Rectal smooth muscle tissue (tissue), 1 donor: ENCODE data around the gene APOL4.
"Not testable (repeated sequence)": the region's sequence is repeated elsewhere in the genome, so short reads cannot be mapped to it uniquely, and the experiment has no call there.

ENCODE experiments used
- H3K27ac ChIP-seq: one replicate; pipeline ENCODE4 v1.7.0; 2013; ENCODE audit warnings: low read depth, low read length, inconsistent platforms
- H3K27me3 ChIP-seq: one replicate; pipeline ENCODE4 v1.7.0; 2013; ENCODE audit warnings: low read length; ENCODE audit not compliant: control insufficient read depth, insufficient read depth
- H3K36me3 ChIP-seq: one replicate; pipeline ENCODE4 v1.7.0; 2013; ENCODE audit warnings: low read length; ENCODE audit not compliant: control insufficient read depth, insufficient read depth
- H3K4me1 ChIP-seq: one replicate; pipeline ENCODE4 v1.7.0; 2013; ENCODE audit warnings: low read length; ENCODE audit not compliant: control insufficient read depth, insufficient read depth
- H3K4me3 ChIP-seq: one replicate; pipeline ENCODE4 v1.7.0; 2013; ENCODE audit warnings: low read length
- H3K9ac ChIP-seq: one replicate; pipeline ENCODE4 v1.7.0; 2013; ENCODE audit warnings: low read length

Gene APOL4

DNA sequence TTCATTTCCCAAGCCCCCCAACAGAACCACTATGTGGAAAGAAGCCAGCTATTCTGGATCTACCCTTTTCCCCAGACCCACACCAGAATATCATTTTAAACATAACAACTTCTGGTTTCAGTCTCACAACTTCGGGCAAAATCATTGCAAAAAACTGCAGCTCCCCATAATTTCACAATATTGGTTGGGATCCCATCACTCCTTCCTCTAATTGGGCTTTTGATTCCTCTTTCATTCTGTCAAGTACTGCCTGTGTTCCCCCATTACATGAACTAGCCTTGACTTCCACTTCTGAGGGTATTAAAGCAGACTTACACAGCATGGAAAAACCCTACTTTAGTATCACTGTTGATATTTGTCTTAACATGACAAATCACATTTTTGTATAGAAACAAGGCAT lies 37.0 kb downstream of the APOL4 start:
- no peaks in the 10 kb centered on the region for H3K36me3 ChIP-seq
- no peak overlapping the region for H3K9ac ChIP-seq
- peaks cover 5% of the 10 kb centered on the region for H3K4me1 ChIP-seq
- H3K27me3 ChIP-seq, result no peaks in the 10 kb centered on the region
- no peak overlapping the region for H3K4me3 ChIP-seq
- no peak overlapping the region for H3K27ac ChIP-seq

DNA sequence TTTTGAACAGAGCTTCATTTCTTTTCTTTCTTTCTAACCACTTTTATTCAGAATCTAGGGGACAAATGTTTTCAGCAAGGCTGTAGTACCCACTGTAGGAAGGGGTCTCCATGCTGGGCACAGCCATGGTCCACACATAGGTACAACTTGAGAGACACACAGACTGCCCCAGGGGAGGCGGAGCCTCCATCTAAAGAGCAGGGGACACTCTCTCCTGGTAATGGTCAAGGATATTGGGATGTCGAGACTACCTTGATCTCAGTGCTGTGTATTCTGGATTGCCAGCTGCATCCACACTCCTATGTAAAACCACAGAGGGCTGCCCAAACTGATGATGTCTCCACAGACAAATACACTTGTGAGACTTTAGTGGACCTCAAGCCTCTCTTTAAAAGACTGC lies 38.1 kb downstream of the APOL4 start:
- Histone ChIP-seq H3K9ac (no peak overlapping the region), H3K36me3 (no peaks in the 10 kb centered on the region), H3K27ac (no peak overlapping the region), H3K27me3 (no peaks in the 10 kb centered on the region), H3K4me3 (no peak overlapping the region), H3K4me1 (peaks cover 5% of the 10 kb centered on the region)

DNA sequence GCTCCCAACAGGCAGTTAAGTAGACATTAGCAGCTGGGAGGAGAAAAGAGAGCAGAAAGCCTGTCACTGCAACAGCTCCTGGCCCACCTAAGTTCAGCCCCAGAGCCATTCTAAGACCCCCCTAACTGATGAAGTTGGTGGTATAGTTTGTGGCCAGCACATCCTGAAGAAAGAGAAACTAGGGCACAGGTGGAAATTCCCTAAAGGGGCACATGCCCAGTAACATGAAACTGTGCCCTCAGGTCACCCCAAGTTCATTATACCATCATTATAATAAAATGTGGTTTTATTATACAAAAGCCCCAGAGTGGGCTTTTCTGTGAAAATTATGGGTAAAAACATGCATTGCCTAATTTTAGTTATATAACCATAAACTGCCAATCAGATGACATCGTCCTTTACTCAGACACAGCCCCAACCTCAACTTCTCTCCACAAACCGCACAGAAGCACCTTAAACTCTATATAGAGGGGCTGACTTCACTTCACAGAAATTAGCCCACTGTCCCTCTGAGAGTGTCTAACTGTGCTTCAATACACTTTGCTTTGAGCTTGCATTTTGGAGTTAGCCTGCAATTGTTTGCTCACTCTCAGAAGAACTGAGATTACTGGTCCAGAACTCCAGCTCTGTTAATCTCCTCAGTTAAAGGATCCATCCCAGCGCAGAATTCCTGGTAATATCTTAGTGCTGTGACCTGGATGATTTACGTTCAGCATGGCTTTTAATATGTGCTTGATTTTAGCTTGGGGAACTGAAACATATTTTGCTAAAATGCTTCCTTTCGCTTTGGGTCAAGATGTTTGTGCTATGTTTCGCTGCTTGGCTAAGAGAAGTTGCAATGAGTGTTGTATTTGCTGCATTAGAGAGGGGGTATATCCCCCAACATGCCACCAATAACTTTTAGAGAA lies 39.2 kb downstream of the APOL4 start:
- no peak overlapping the region for H3K9ac ChIP-seq
- no peaks in the 10 kb centered on the region for H3K27me3 ChIP-seq
- no peak overlapping the region for H3K4me3 ChIP-seq
- H3K4me1 ChIP-seq, result peaks cover 7% of the 10 kb centered on the region
- H3K36me3 ChIP-seq, result no peaks in the 10 kb centered on the region
- no peak overlapping the region for H3K27ac ChIP-seq

DNA sequence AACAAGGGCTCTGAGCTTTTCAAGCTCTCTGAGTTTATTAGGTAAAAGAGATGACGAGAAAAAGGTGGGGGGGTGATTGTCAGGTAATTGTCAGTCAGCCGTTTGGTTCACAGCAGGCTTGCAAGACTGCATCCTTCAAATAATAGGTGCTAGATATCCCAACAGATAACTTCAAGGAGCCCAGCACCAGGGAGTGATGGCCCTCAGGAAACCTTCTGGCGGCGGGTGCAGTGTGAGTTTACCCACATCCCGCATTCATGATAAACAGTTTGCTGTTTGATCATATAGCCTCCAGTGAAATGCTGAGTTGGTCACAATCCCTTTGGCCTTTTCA lies 39.8 kb downstream of the APOL4 start:
- not testable (repeated sequence) for H3K27ac ChIP-seq, H3K36me3 ChIP-seq, H3K27me3 ChIP-seq, H3K9ac ChIP-seq, H3K4me3 ChIP-seq, H3K4me1 ChIP-seq

DNA sequence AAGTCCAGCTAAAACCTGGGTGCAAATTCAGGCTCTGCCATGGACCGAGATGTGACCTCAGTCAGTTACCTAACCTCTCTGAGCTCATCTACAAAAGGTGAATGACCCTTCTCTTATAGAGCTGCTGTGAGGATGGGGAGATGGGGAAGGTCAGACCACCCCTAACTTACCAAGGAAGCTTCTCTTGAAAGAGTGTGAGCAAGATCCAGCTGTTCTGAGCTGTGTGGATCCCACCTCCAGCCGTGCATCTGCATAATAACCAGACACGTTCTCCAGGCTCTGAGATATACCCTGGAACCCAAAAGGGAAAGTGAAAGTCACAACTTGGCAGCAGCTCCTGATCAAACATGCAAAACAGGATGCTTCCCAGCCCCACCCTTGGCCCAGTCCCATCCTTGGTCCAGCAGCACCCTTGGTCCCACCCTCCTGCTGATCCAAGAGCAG lies 41.1 kb downstream of the APOL4 start, which contains the start of gene APOL3:
APOL3 (minus strand) TSS at position 257 of the 444 bp plus-strand sequence. CDS start 11,700 bp downstream, outside the sequence.
- peaks cover 16% of the 10 kb centered on the region for H3K4me1 ChIP-seq
- no peaks in the 10 kb centered on the region for H3K36me3 ChIP-seq
- H3K27ac ChIP-seq, result peak within 1 kb of the TSS; percentile 65
- peak within 1 kb of the TSS; percentile 69 for H3K4me3 ChIP-seq
- no peaks in the 10 kb centered on the region for H3K27me3 ChIP-seq
- H3K9ac ChIP-seq, result peak within 1 kb of the TSS; percentile 49

DNA sequence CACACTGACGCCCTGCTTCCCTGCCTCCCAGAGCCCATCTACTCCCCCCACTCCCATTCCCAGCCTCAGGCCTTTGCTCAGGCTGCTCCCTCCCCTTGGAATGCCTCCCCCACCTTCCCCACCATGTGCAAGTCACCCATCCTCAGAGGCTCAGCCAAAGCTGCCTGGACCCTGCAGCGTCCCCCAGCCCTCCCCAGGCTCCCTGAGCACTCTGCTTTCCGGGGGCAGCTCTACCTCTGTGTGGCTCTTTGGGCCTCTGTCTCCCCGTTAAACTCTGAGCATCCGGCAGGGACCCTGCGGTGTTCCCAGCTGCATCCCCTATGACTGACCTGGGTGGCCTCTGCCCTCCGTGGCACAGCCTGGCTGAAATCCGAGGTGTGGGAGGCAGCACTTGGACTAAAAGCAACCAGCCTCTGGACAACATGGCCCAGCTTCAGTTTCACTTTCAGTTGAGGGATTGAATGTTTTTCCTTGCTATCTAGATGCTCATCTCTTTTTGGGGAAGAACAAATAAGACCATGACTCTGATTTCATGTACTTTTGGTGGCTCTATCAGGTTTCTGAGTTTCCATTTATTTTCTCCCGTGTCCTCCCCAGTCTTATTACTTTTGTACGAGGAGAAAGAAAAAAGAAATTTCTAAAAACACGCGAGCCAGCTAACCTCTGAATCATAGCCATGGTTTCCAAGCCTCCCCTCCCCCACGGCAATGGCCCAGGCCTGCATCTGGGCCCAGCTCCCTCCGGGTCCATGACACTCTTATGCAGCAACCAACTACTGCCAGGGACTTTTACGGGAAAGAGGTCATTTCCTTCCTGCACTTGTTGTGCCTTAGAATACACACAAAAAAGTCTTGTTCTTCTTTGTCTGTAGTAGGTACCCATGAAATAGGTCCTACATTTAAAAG lies 44.8 kb downstream of the APOL4 start:
- Histone ChIP-seq H3K4me3 (peak overlapping the region; percentile 64), H3K27ac (peak overlapping the region; percentile 93), H3K36me3 (no peaks in the 10 kb centered on the region), H3K27me3 (no peaks in the 10 kb centered on the region), H3K4me1 (peaks cover 22% of the 10 kb centered on the region), H3K9ac (peak overlapping the region; percentile 50)

DNA sequence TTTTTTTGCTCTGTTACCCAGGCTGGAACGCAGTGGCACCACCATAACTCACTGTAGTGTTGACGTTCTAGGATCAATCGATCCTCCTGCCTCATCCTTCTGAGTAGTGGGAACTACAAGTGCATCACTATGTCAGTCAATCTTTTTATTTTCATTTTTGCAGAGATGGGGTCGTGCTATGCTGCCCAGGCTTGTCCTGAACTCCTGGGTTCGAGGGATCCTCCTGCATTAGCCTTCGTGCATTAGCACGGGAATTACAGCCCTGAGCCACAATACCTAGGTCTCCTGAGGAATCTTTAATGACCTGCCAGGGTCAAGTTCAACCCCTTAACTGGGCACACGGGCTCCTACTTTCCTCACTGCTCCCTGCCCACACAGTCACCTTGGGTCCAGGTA lies 45.5 kb downstream of the APOL4 start:
- H3K4me1 ChIP-seq, result peaks cover 22% of the 10 kb centered on the region
- H3K4me3 ChIP-seq, result peak overlapping the region; percentile 64
- peak overlapping the region; percentile 50 for H3K9ac ChIP-seq

DNA sequence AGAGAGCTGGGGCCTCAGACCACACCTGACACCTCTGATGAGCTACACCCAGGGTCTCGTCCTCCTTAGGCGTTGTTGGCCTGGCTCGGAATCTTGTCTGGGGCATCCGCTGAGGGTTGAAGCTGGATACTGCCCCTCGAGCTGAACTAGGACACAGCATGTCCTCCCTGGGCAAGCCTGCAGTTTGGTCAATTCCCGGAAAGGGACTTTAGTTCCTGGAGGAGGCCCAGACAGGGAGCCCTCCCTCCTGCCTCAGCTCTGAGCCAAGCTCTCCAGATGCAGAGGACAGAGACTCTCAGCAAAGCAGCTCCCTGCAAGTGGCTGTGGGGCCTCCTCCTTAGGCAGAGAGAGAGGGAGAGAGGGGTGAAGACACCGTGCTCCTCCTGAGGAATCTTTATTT lies 45.9 kb downstream of the APOL4 start:
- H3K27me3 ChIP-seq, result no peaks in the 10 kb centered on the region
- peak overlapping the region; percentile 93 for H3K27ac ChIP-seq
- no peak overlapping the region for H3K9ac ChIP-seq
- no peaks in the 10 kb centered on the region for H3K36me3 ChIP-seq
- peaks cover 22% of the 10 kb centered on the region for H3K4me1 ChIP-seq
- H3K4me3 ChIP-seq, result peak overlapping the region; percentile 64

More for the DNA sequence above, 45.5 kb downstream of the APOL4 start:
- H3K27ac ChIP-seq, result peak overlapping the region; percentile 93
- no peaks in the 10 kb centered on the region for H3K27me3 ChIP-seq
- no peaks in the 10 kb centered on the region for H3K36me3 ChIP-seq

DNA sequence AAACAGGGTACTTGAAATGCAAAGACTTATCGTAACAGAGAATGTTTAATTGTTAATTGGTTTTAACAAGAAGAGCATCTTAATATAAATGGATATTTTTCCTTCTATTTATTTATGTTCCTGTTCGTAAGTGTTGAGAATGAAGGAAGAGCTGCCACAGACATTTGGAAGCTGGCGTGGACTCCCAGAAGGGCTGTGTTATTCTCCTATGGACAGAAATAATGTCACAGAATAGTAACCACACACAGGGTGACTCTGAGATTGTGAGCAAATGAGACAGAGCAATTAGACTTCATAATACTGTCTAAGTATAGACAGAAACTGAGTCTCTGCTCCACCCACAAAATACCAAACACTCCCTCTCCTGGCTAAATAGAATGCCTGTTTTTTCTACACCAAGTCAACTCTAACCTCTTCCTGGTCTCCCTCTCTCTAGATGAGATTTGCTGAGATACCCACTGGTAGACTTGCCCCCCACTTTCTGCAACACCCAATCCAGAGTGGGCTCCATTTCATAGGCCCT lies 47.1 kb downstream of the APOL4 start:
- H3K27ac ChIP-seq, result peak overlapping the region; percentile 93
- H3K9ac ChIP-seq, result no peak overlapping the region

DNA sequence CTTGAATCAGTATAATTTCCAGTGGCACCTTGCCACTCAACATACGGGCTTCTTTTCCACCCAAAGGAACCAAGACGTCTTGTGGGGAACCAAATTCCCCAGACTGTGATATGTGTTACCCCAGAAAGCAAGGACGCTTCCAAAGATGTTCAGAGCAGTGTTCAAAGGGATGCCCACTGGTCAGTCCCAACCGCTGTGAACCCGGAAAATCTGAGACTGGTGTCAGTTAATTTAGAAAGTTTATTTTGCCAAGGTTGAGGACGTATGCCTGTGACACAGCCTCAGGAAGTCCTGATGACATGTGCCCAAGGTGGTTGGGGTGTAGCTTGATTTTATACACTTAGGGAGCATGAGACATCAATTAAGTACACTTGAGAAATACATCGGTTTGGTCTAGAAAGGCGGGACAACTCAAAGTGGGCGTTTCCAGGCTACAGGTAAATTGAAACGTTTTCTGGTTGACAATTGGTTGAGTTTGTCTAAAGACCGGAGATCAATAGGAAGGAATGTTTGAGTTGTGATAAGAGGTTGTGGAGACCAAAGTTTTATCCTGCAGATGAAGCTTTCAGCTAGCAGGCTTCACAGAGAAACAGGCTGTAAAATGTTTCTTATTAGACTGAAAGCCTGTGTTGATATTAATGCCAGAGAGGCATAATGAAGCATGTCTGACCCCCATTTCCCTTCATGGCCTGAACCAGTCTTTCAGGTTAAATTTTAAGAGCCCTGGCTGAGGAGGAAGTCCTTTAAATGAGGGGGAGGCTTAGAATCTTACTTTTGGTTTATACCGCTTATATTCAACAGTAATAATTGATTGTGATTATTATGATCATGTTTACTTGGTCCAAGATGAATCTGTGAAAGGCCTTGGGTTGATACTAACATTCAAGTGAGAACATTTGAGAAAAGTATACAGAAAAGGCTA lies 47.8 kb downstream of the APOL4 start:
- Histone ChIP-seq H3K4me3 (no peak overlapping the region), H3K27me3 (no peaks in the 10 kb centered on the region), H3K27ac (no peak overlapping the region), H3K36me3 (no peaks in the 10 kb centered on the region), H3K9ac (no peak overlapping the region), H3K4me1 (peaks cover 17% of the 10 kb centered on the region)

More for the DNA sequence above, 47.1 kb downstream of the APOL4 start:
- Histone ChIP-seq H3K4me3 (no peak overlapping the region), H3K4me1 (peaks cover 17% of the 10 kb centered on the region), H3K36me3 (no peaks in the 10 kb centered on the region), H3K27me3 (no peaks in the 10 kb centered on the region)

DNA sequence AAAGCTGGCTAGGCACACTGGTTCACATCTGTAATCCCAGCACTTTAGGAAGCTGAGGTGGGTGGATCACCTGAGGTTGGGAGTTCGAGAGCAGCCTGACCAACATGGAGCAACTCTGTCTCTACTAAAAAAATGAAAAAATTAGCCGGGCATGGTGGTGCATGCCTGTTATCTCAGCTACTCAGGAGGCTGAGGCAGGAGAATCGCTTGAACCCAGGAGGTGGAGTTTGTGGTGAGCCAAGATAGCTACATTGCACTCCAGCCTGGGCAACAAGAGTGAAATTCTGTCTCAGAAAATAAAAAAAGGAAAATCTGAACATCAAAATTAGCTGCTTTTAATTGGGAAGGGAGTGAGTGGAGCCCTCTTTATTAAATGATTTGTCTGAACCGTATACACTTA lies 48.8 kb downstream of the APOL4 start:
- H3K27me3 ChIP-seq, H3K36me3 ChIP-seq, H3K9ac ChIP-seq, H3K27ac ChIP-seq, H3K4me3 ChIP-seq: not testable (repeated sequence)
- H3K4me1 ChIP-seq, result peaks cover 15% of the 10 kb centered on the region
